ENCODE results near the gene NDUFAF5.
"Not testable (repeated sequence)": the region's sequence is repeated elsewhere in the genome, so short reads cannot be mapped to it uniquely, and the experiment has no call there.

NDUFAF5 gene

GRCh38 chr20:13784893-13785715, at the start of gene NDUFAF5, which contains the start of gene ESF1:
Gene NDUFAF5, plus strand, starts transcription at chr20:13785028. Its CDS starts 41 bp downstream, at chr20:13785069.
Gene ESF1, minus strand, starts transcription at chr20:13784919. Its CDS starts 1,779 bp downstream, at chr20:13783140.
- DNase-seq (ENCODE audit: low read depth): peak; percentile 87

- DNase-seq (ENCODE audit: low read depth): no peak
Measured at GRCh38 chr20:13735826-13736225, 49.0 kb upstream of the NDUFAF5 start.

GRCh38 chr20:13736436-13737191, 48.2 kb upstream of the NDUFAF5 start:
- DNase-seq (ENCODE audit: low read depth): no peak

- not testable (repeated sequence) for DNase-seq (ENCODE audit: low read depth)
Measured at GRCh38 chr20:13738187-13738586, 46.6 kb upstream of the NDUFAF5 start.

- DNase-seq (ENCODE audit: low read depth): no peak
Measured at GRCh38 chr20:13739731-13740649, 44.8 kb upstream of the NDUFAF5 start.

GRCh38 chr20:13741879-13742278, 42.9 kb upstream of the NDUFAF5 start:
- DNase-seq (ENCODE audit: low read depth): no peak

GRCh38 chr20:13744352-13744751, 40.5 kb upstream of the NDUFAF5 start:
- DNase-seq (ENCODE audit: low read depth): no peak

- no peak for DNase-seq (ENCODE audit: low read depth)
Measured at GRCh38 chr20:13745784-13746183, 39.0 kb upstream of the NDUFAF5 start.

- DNase-seq (ENCODE audit: low read depth): no peak
Measured at GRCh38 chr20:13749811-13750210, 35.0 kb upstream of the NDUFAF5 start.

GRCh38 chr20:13753436-13754036, 31.3 kb upstream of the NDUFAF5 start:
- DNase-seq (ENCODE audit: low read depth): no peak

- DNase-seq (ENCODE audit: low read depth): no peak
Measured at GRCh38 chr20:13755809-13756208, 29.0 kb upstream of the NDUFAF5 start.

- no peak for DNase-seq (ENCODE audit: low read depth)
Measured at GRCh38 chr20:13756551-13756950, 28.3 kb upstream of the NDUFAF5 start.

GRCh38 chr20:13758884-13759283, 25.9 kb upstream of the NDUFAF5 start:
- no peak for DNase-seq (ENCODE audit: low read depth)

- DNase-seq (ENCODE audit: low read depth): not testable (repeated sequence)
Measured at GRCh38 chr20:13760451-13760946, 24.3 kb upstream of the NDUFAF5 start.

- DNase-seq (ENCODE audit: low read depth): no peak
Measured at GRCh38 chr20:13765299-13765698, 19.5 kb upstream of the NDUFAF5 start.

GRCh38 chr20:13765868-13766416, 18.9 kb upstream of the NDUFAF5 start:
- DNase-seq (ENCODE audit: low read depth): no peak

- no peak for DNase-seq (ENCODE audit: low read depth)
Measured at GRCh38 chr20:13770141-13770540, 14.7 kb upstream of the NDUFAF5 start.

GRCh38 chr20:13771853-13772453, 12.9 kb upstream of the NDUFAF5 start:
- no peak for DNase-seq (ENCODE audit: low read depth)

- DNase-seq (ENCODE audit: low read depth): no peak
Measured at GRCh38 chr20:13772529-13772928, 12.3 kb upstream of the NDUFAF5 start.

GRCh38 chr20:13775867-13776266, 9.0 kb upstream of the NDUFAF5 start:
- no peak for DNase-seq (ENCODE audit: low read depth)

- no peak for DNase-seq (ENCODE audit: low read depth)
Measured at GRCh38 chr20:13777171-13777601, 7.6 kb upstream of the NDUFAF5 start.
